WTC11 (cell line): Measurements from ENCODE around the gene PROSER3. TPM values are rescaled to one million over a fixed set of nuclear protein-coding genes. Genes with fewer than 3 reads are reported as not detected.

Experiments used
- ATAC-seq: fragments of 200-7000 bp; cut with Tn5 transposase; 2 replicates; pipeline ENCODE4 v1.10.0; 2021; ENCODE audit warnings: mild to moderate bottlenecking, moderate library complexity
- CTCF ChIA-PET: fragments of 300-600 bp; sonication (Branson Sonifier 250); formaldehyde crosslinking; loops from one replicate; lab custom pipeline; 2021; ENCODE audit warnings: antibody characterized with exemption; lab: Charles Lee
- POLR2A ChIA-PET: fragments of 350-600 bp; sonication (Branson Sonifier 250); formaldehyde crosslinking; loops from one replicate; lab custom pipeline; 2021; ENCODE audit warnings: antibody characterized with exemption; lab: Charles Lee
- DNase-seq: peaks from one replicate; pipeline ENCODE4 v3.0.0; 2021; ENCODE audit warnings: low spot score
- H3K27ac Mint-ChIP-seq: 2 replicates; pipeline ENCODE4 v1.8.0; 2021; ENCODE audit warnings: mixed read lengths
- H3K27me3 Mint-ChIP-seq: 2 replicates; pipeline ENCODE4 v1.8.0; 2021; ENCODE audit warnings: low read depth, mild to moderate bottlenecking, moderate library complexity, mixed read lengths
- H3K36me3 Mint-ChIP-seq: 2 replicates; pipeline ENCODE4 v1.8.0; 2021; ENCODE audit warnings: mixed read lengths
- H3K4me1 Mint-ChIP-seq: 2 replicates; pipeline ENCODE4 v1.8.0; 2022; ENCODE audit warnings: mixed read lengths
- H3K4me3 Mint-ChIP-seq: 2 replicates; pipeline ENCODE4 v1.8.0; 2021; ENCODE audit warnings: mild to moderate bottlenecking, moderate library complexity, mixed read lengths
- H3K9me3 Mint-ChIP-seq: 2 replicates; pipeline ENCODE4 v1.8.0; 2021; ENCODE audit warnings: mixed read lengths
- MXD4 ChIP-seq: fragments of 250-450 bp; sonication (Bioruptor Pico); IDR thresholded peaks from 2 replicates; pipeline ENCODE4 v1.8.0; 2021; ENCODE audit warnings: mild to moderate bottlenecking, moderate library complexity, borderline replicate concordance
- MYBL2 ChIP-seq: sonication (generic); formaldehyde crosslinking; IDR thresholded peaks from 2 replicates; pipeline ENCODE4 v1.8.1; 2023; ENCODE audit warnings: mild to moderate bottlenecking, moderate library complexity, missing genetic modification reagents
- NFE2L1 ChIP-seq: sonication (generic); formaldehyde crosslinking; IDR thresholded peaks from 2 replicates; pipeline ENCODE4 v1.8.1; 2023; ENCODE audit warnings: missing genetic modification reagents
- SMAD3 ChIP-seq: sonication (generic); formaldehyde crosslinking; IDR thresholded peaks from 2 replicates; pipeline ENCODE4 v1.8.0; 2022; ENCODE audit warnings: missing genetic modification reagents, mild to moderate bottlenecking, borderline replicate concordance
- SMAD4 ChIP-seq: sonication (generic); formaldehyde crosslinking; IDR thresholded peaks from 2 replicates; pipeline ENCODE4 v1.8.0; 2022; ENCODE audit warnings: mild to moderate bottlenecking, missing genetic modification reagents
- ZNF219 ChIP-seq: sonication (generic); formaldehyde crosslinking; IDR thresholded peaks from 2 replicates; pipeline ENCODE4 v1.8.0; 2023; ENCODE audit warnings: missing genetic modification reagents, mild to moderate bottlenecking, borderline replicate concordance
- ZSCAN18 ChIP-seq: fragments of 250-450 bp; sonication (Bioruptor Pico); IDR thresholded peaks from 2 replicates; pipeline ENCODE4 v2.1.2; 2022; ENCODE audit warnings: mild to moderate bottlenecking, moderate library complexity
- total RNA-seq: library from RNA; stranded (reverse); gene quantifications from 3 replicates; pipeline ENCODE4 v1.2.3, GENCODE V29; 2021
- TF ChIP-seq, protein P1 (sequence below): sonication (generic); formaldehyde crosslinking; IDR thresholded peaks from 2 replicates; pipeline ENCODE4 v1.8.1; 2023; ENCODE audit warnings: mild to moderate bottlenecking, missing genetic modification reagents, moderate library complexity
- TF ChIP-seq, protein P2 (sequence below): sonication (generic); formaldehyde crosslinking; IDR thresholded peaks from 2 replicates; pipeline ENCODE4 v1.8.1; 2022; ENCODE audit warnings: missing genetic modification reagents, borderline replicate concordance
- TF ChIP-seq, protein P3 (sequence below): sonication (generic); formaldehyde crosslinking; IDR thresholded peaks from 2 replicates; pipeline ENCODE4 v1.8.0; 2023; ENCODE audit warnings: missing genetic modification reagents
- TF ChIP-seq, protein P4 (sequence below): sonication (generic); formaldehyde crosslinking; IDR thresholded peaks from 2 replicates; pipeline ENCODE4 v1.8.0; 2022; ENCODE audit warnings: mild to moderate bottlenecking, missing genetic modification reagents
- TF ChIP-seq, protein P5 (sequence below): sonication (generic); formaldehyde crosslinking; IDR thresholded peaks from 2 replicates; pipeline ENCODE4 v1.8.0; 2022; ENCODE audit warnings: mild to moderate bottlenecking, missing genetic modification reagents

The PROSER3 gene
- total RNA-seq, 1 experiment from 2014 or later: 32.9 TPM

DNA sequence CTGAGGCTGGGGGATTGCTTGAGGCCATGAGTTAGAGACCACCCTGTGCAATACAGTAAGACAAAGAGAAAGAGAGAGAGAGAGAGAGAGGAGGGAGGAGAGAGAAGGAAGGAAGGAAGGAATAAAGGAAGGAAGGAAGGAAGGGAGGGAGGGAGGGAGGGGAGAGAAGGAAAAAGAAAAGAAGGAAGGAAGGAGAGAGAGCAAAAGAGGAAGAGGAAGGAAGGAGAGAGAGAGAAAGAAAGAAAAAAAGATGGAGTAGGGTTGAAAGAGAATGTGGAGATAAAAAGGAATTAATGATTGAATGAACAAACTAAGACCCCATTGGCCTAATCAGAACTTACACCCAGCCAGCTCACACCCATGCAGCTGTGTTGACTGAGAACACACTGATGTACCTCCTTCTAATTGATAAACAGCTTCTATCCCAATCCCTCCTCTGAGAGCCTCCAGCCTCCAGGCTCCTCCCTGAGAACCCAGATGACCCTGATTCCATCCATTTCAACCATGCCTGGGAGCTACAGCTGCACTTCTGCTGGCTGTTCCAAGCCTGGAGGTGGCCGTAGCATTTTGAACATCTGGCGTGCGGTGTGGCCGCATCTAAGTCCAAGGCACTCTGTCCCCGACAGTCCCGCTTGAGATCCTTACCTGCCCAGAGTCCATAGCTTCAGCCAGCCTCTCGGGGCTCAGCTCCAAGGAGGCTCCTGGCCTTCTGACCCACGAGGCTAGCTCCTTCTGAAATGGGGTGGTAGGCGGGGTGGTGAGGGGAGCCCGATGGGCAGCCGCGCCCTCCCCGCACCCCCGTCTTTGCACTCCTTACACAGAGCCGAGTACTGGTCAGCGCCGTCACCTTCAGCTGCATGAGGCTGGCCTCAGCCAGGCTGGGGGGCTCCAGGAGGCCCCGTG lies 53.6 kb downstream of the PROSER3 start (continued):
- TF ChIP-seq, protein P1, sequence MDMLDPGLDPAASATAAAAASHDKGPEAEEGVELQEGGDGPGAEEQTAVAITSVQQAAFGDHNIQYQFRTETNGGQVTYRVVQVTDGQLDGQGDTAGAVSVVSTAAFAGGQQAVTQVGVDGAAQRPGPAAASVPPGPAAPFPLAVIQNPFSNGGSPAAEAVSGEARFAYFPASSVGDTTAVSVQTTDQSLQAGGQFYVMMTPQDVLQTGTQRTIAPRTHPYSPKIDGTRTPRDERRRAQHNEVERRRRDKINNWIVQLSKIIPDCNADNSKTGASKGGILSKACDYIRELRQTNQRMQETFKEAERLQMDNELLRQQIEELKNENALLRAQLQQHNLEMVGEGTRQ (CRISPR knock-in tag): no peak
- TF ChIP-seq SMAD3 (no peak), ZSCAN18 (CRISPR knock-in tag) (no peak), ZNF219 (CRISPR knock-in tag) (no peak)
- TF ChIP-seq, protein P2, sequence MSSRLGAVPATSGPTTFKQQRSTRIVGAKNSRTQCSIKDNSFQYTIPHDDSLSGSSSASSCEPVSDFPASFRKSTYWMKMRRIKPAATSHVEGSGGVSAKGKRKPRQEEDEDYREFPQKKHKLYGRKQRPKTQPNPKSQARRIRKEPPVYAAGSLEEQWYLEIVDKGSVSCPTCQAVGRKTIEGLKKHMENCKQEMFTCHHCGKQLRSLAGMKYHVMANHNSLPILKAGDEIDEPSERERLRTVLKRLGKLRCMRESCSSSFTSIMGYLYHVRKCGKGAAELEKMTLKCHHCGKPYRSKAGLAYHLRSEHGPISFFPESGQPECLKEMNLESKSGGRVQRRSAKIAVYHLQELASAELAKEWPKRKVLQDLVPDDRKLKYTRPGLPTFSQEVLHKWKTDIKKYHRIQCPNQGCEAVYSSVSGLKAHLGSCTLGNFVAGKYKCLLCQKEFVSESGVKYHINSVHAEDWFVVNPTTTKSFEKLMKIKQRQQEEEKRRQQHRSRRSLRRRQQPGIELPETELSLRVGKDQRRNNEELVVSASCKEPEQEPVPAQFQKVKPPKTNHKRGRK (CRISPR knock-in tag): no peak

- H3K36me3 Mint-ChIP-seq: no peaks in the 10 kb centered on the region
- DNase-seq: no peak
- peaks cover 4% of the 10 kb centered on the region; the same call in 1 of the 2 replicates for H3K9me3 Mint-ChIP-seq
- H3K4me1 Mint-ChIP-seq: peaks cover 9% of the 10 kb centered on the region
- H3K27ac Mint-ChIP-seq: no peak within 1 kb of the TSS
- ATAC-seq: no peak
- CTCF ChIA-PET: interaction anchor here (0.8 to 2.1 kb wide), 5 partner anchors 11 to 119 kb away, joined by 3 to 6 read pairs (median 4); no protein-coding TSS in a partner anchor
- no peak within 1 kb of the TSS for H3K4me3 Mint-ChIP-seq
- H3K27me3 Mint-ChIP-seq: peaks cover 47% of the 10 kb centered on the region
- TF ChIP-seq MYBL2 (no peak), MXD4 (CRISPR knock-in tag) (no peak), NFE2L1 (CRISPR knock-in tag) (no peak), SMAD4 (CRISPR knock-in tag) (no peak)
- TF ChIP-seq, protein P3, sequence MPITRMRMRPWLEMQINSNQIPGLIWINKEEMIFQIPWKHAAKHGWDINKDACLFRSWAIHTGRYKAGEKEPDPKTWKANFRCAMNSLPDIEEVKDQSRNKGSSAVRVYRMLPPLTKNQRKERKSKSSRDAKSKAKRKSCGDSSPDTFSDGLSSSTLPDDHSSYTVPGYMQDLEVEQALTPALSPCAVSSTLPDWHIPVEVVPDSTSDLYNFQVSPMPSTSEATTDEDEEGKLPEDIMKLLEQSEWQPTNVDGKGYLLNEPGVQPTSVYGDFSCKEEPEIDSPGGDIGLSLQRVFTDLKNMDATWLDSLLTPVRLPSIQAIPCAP: no peak
- TF ChIP-seq, protein P4, sequence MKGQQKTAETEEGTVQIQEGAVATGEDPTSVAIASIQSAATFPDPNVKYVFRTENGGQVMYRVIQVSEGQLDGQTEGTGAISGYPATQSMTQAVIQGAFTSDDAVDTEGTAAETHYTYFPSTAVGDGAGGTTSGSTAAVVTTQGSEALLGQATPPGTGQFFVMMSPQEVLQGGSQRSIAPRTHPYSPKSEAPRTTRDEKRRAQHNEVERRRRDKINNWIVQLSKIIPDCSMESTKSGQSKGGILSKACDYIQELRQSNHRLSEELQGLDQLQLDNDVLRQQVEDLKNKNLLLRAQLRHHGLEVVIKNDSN (CRISPR knock-in tag): no peak
- TF ChIP-seq, protein P5, sequence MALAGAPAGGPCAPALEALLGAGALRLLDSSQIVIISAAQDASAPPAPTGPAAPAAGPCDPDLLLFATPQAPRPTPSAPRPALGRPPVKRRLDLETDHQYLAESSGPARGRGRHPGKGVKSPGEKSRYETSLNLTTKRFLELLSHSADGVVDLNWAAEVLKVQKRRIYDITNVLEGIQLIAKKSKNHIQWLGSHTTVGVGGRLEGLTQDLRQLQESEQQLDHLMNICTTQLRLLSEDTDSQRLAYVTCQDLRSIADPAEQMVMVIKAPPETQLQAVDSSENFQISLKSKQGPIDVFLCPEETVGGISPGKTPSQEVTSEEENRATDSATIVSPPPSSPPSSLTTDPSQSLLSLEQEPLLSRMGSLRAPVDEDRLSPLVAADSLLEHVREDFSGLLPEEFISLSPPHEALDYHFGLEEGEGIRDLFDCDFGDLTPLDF (CRISPR knock-in tag): no peak
- TF ChIP-seq, protein P2 (CRISPR knock-in tag): no peak
- POLR2A ChIA-PET: no interaction called here
Measured at GRCh38 chr19:35812220-35813042, 54.5 kb downstream of the PROSER3 start, which contains the start of gene PRODH2. Gene PRODH2 (minus strand): TSS chr19:35812845. CDS start chr19:35812805, 40 bp downstream.
